Dendritic cell treated with granulocyte-macrophage colony-stimulating factor and Interleukin-4, amounts not matched to agents 40 ng/mL and 50 ng/mL, for 4 days (primary cell): ENCODE results near the gene LRRC4C.

Experiments
- H3K27ac Mint-ChIP-seq: one replicate; pipeline ENCODE4 v1.8.0; 2022; ENCODE audit warnings: mild to moderate bottlenecking, mixed read lengths
- H3K27me3 Mint-ChIP-seq: one replicate; pipeline ENCODE4 v1.8.0; 2022; ENCODE audit warnings: mild to moderate bottlenecking, mixed read lengths
- H3K36me3 Mint-ChIP-seq: one replicate; pipeline ENCODE4 v1.8.0; 2022; ENCODE audit warnings: low read depth, mixed read lengths
- H3K4me1 Mint-ChIP-seq: one replicate; pipeline ENCODE4 v1.8.0; 2022; ENCODE audit warnings: low read depth, mixed read lengths
- H3K4me3 Mint-ChIP-seq: one replicate; pipeline ENCODE4 v1.8.0; 2022; ENCODE audit warnings: mild to moderate bottlenecking, moderate library complexity, mixed read lengths
- H3K9me3 Mint-ChIP-seq: one replicate; pipeline ENCODE4 v1.8.0; 2022; ENCODE audit warnings: mixed read lengths
- intact Hi-C: fragments of 100-400 bp; cut with micrococcal nuclease; formaldehyde crosslinking; loops from one replicate; pipeline ENCODE4 v1.15.0; 2022

Gene LRRC4C

GRCh38 chr11:41237382-41237781 is 222.1 kb downstream of the LRRC4C start:
- H3K27ac Mint-ChIP-seq = no peak overlapping the region
- no peak overlapping the region for H3K4me3 Mint-ChIP-seq
- no peaks in the 10 kb centered on the region for H3K36me3 Mint-ChIP-seq
- intact Hi-C loops = no loop called here
- H3K27me3 Mint-ChIP-seq = no peaks in the 10 kb centered on the region
- no peaks in the 10 kb centered on the region for H3K9me3 Mint-ChIP-seq
- no peaks in the 10 kb centered on the region for H3K4me1 Mint-ChIP-seq

GRCh38 chr11:41235668-41236067 is 223.8 kb downstream of the LRRC4C start:
- Mint-ChIP-seq H3K4me3 (no peak overlapping the region), H3K36me3 (no peaks in the 10 kb centered on the region), H3K27me3 (no peaks in the 10 kb centered on the region), H3K27ac (no peak overlapping the region), H3K9me3 (no peaks in the 10 kb centered on the region), H3K4me1 (no peaks in the 10 kb centered on the region)
- intact Hi-C loops = no loop called here

DNA sequence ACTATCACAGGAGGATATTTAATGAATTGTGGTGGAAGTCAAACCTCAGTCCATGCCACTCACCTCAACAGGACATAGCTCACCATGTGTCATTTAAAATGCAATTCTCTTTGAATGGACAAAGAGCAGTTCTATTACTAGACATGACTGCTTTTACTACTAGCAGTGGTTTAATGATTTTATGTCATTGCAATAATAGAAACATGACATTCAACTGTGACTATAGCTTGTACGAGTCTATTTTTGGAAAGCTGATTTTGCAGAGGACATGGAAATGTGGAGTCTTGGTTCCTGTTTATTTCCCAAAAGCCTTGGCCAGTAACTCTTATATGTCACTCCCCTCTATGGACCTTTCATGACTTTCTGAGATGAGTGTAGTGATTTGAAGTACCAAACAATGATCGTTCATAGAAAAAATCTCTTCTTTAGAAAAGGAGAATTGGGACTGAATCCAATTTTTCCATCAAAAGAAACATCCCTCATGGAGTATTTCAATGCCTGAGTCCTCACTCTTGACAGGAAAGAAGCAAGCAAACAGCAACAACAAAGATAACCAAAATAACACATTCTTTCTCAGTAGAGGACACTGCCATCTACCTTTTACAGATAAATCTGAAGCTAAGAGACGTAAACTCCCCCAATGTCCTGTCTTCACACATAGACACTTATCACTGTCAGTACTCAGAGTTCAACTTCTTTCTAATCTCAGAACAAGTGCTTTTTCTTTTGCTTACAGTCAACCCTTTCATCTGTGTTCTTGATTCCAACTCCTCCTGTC is 233.4 kb downstream of the LRRC4C start:
- H3K9me3 Mint-ChIP-seq = peaks cover 18% of the 10 kb centered on the region
- H3K4me3 Mint-ChIP-seq = no peak overlapping the region
- intact Hi-C loops = no loop called here
- no peaks in the 10 kb centered on the region for H3K27me3 Mint-ChIP-seq
- H3K36me3 Mint-ChIP-seq = no peaks in the 10 kb centered on the region
- H3K27ac Mint-ChIP-seq = no peak overlapping the region
- no peaks in the 10 kb centered on the region for H3K4me1 Mint-ChIP-seq

- intact Hi-C loops = no loop called here
- H3K9me3 Mint-ChIP-seq = peaks cover 18% of the 10 kb centered on the region
- H3K4me1 Mint-ChIP-seq = no peaks in the 10 kb centered on the region
- no peaks in the 10 kb centered on the region for H3K36me3 Mint-ChIP-seq
- H3K27me3 Mint-ChIP-seq = no peaks in the 10 kb centered on the region
- no peak overlapping the region for H3K4me3 Mint-ChIP-seq
- no peak overlapping the region for H3K27ac Mint-ChIP-seq
Measured at GRCh38 chr11:41222236-41222635, 237.2 kb downstream of the LRRC4C start.

DNA sequence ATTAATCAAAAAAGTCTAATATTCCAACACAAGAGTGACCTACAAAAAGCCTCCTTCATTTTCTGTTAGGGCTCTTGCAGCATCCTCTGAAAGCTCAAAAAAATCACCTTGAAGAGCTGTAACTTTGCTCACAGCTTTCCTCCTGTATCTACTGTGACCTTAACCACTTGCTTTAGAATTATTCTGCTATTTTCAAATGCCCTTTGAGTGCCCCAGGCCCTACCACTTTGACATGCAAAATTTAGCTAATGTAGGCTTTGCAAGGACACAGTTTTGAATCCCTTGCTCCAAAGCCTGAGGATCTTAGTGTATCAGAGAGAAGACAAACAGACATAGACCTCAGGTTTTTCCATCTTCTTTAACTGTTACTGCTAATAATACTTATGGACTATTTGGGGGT is 253.1 kb downstream of the LRRC4C start:
- no peak overlapping the region for H3K27ac Mint-ChIP-seq
- H3K4me3 Mint-ChIP-seq = no peak overlapping the region
- no peaks in the 10 kb centered on the region for H3K36me3 Mint-ChIP-seq
- H3K9me3 Mint-ChIP-seq = no peaks in the 10 kb centered on the region
- no peaks in the 10 kb centered on the region for H3K4me1 Mint-ChIP-seq
- intact Hi-C loops = no loop called here
- H3K27me3 Mint-ChIP-seq = no peaks in the 10 kb centered on the region

DNA sequence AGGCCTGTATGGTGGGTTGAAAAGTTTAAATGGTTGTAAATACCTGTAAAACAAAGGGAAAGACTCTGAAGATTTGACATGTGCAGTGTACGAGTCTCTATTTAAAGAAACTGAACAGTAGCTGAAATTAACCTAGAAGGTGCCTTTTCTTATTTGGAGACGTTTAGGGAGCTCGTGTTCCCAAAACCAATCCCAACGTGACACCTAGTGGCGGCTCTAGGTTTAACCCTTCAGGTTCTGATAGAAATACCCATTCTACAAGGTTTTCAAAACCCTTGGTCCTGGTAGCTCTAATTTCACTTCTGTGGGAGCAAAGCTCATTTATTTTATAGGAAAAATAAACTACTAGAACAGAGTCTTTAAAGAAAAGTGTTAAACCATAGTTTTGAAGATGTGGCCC is 258.3 kb downstream of the LRRC4C start:
- H3K36me3 Mint-ChIP-seq = no peaks in the 10 kb centered on the region
- intact Hi-C loops = no loop called here
- no peaks in the 10 kb centered on the region for H3K27me3 Mint-ChIP-seq

GRCh38 chr11:41190437-41191082 is 268.9 kb downstream of the LRRC4C start:
- Mint-ChIP-seq H3K36me3 (no peaks in the 10 kb centered on the region), H3K27me3 (no peaks in the 10 kb centered on the region), H3K4me1 (no peaks in the 10 kb centered on the region), H3K27ac (no peak overlapping the region), H3K4me3 (no peak overlapping the region), H3K9me3 (no peaks in the 10 kb centered on the region)
- intact Hi-C loops = no loop called here

More for the DNA sequence above, 258.3 kb downstream of the LRRC4C start:
- Mint-ChIP-seq H3K9me3 (no peaks in the 10 kb centered on the region), H3K27ac (no peak overlapping the region), H3K4me1 (no peaks in the 10 kb centered on the region), H3K4me3 (no peak overlapping the region)

GRCh38 chr11:41189701-41190436 is 269.6 kb downstream of the LRRC4C start:
- peaks cover 3% of the 10 kb centered on the region for H3K9me3 Mint-ChIP-seq
- no peak overlapping the region for H3K27ac Mint-ChIP-seq
- no peaks in the 10 kb centered on the region for H3K4me1 Mint-ChIP-seq
- H3K36me3 Mint-ChIP-seq = no peaks in the 10 kb centered on the region
- intact Hi-C loops = no loop called here
- H3K4me3 Mint-ChIP-seq = no peak overlapping the region
- no peaks in the 10 kb centered on the region for H3K27me3 Mint-ChIP-seq

GRCh38 chr11:41177791-41178190 is 281.7 kb downstream of the LRRC4C start:
- intact Hi-C loops = no loop called here
- Mint-ChIP-seq H3K4me3 (no peak overlapping the region), H3K4me1 (no peaks in the 10 kb centered on the region), H3K27ac (no peak overlapping the region), H3K9me3 (peaks cover 19% of the 10 kb centered on the region), H3K27me3 (no peaks in the 10 kb centered on the region), H3K36me3 (no peaks in the 10 kb centered on the region)

DNA sequence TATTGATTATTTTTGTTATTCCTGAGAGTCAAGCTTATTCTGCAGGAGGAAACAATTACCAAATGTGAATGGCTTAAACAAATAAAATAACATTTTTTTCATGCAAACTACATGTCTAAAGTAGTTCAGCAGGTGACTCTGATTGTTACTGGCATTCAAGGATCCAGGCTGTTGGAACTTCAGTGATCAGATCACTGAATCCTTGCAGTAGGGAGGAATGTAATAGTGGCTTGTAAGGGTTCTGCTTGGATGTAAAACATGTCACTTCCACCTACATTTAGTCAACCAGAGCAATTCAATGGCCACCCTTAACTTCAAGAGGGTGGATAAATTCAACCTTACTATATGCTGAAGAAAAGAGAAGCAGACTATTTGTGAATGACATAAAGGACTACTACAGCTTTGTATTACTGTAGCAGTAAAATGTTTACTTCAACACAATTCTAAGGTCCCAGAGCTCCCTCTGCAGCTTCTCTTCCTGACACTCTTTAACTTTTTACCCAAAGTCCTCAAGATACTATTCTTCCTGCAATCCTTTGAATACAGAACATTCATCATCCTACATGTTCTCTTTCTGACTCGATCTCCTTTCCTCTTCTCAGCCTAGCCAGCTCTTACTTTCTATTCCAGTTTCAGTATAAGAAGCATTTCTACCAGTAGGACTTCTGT is 284.0 kb downstream of the LRRC4C start:
- peaks cover 15% of the 10 kb centered on the region for H3K9me3 Mint-ChIP-seq
- H3K27ac Mint-ChIP-seq = no peak overlapping the region
- intact Hi-C loops = no loop called here
- no peak overlapping the region for H3K4me3 Mint-ChIP-seq
- H3K4me1 Mint-ChIP-seq = no peaks in the 10 kb centered on the region
- H3K27me3 Mint-ChIP-seq = no peaks in the 10 kb centered on the region
- H3K36me3 Mint-ChIP-seq = no peaks in the 10 kb centered on the region

DNA sequence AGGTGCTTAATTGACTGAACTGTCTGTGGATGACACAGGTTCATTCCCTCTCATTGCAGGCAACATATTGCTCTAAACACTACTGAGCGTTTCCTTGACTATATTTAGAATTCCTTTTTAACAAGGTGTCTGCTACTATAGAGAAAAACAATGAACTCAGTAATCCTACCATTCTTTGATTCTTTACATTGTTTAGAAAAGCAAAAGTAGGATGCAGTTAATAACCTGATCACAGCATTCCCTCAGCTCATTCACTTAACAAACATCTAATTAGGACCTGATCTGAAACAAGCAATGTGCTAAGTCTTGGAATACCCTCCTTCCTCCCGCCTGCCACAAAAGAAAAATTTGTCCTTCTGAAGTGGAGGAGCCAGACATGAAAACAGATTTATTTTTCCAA is 313.1 kb downstream of the LRRC4C start:
- Mint-ChIP-seq H3K27me3 (no peaks in the 10 kb centered on the region), H3K4me3 (no peak overlapping the region), H3K27ac (no peak overlapping the region)

DNA sequence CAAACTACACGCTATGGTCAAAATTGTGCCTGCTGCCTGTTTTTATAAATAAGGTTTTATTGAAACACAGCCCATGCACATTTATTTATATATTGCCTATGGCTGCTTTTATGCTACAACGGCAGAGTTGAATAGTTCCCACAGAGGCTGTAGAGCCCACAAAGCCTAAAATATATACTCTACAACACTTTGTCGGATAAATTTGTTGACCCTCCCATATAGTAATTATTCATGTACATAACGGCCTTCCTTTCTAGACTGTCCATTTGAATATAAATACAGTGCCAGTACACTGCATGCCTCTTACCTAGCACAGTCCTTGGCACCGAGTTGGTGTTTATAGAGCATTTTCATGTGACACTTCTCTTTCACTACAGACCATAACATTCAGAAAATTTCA is 314.0 kb downstream of the LRRC4C start:
- H3K9me3 Mint-ChIP-seq = peaks cover 6% of the 10 kb centered on the region
- no peak overlapping the region for H3K4me3 Mint-ChIP-seq
- no peaks in the 10 kb centered on the region for H3K27me3 Mint-ChIP-seq
- H3K4me1 Mint-ChIP-seq = no peaks in the 10 kb centered on the region
- intact Hi-C loops = no loop called here
- H3K36me3 Mint-ChIP-seq = no peaks in the 10 kb centered on the region
- H3K27ac Mint-ChIP-seq = no peak overlapping the region

More for the DNA sequence above, 313.1 kb downstream of the LRRC4C start:
- no peaks in the 10 kb centered on the region for H3K36me3 Mint-ChIP-seq
- intact Hi-C loops = no loop called here
- H3K9me3 Mint-ChIP-seq = peaks cover 6% of the 10 kb centered on the region
- no peaks in the 10 kb centered on the region for H3K4me1 Mint-ChIP-seq

DNA sequence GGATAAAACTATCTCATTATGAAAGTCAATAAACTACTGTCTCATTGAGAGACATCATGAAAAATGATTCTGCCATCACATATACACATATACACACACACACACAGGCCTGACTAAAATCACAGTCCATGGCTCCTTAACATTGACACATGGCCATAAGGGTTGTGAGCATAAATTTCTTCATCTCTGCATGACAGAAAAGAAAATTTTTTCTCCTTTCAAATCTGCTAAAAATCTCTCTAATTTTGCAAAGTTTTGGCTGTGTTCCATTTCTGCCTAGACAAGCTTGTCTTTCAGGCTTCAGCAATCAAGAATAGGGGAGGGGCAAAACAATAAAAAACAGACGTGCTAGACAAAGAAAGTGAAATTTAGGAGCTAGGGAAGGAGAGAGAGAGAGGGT is 324.5 kb downstream of the LRRC4C start:
- Mint-ChIP-seq H3K36me3 (no peaks in the 10 kb centered on the region), H3K27ac (no peak overlapping the region), H3K9me3 (no peaks in the 10 kb centered on the region), H3K4me3 (no peak overlapping the region), H3K4me1 (no peaks in the 10 kb centered on the region), H3K27me3 (no peaks in the 10 kb centered on the region)
- intact Hi-C loops = no loop called here

- Mint-ChIP-seq H3K27ac (no peak overlapping the region), H3K4me3 (no peak overlapping the region), H3K4me1 (no peaks in the 10 kb centered on the region), H3K9me3 (no peaks in the 10 kb centered on the region), H3K36me3 (no peaks in the 10 kb centered on the region), H3K27me3 (no peaks in the 10 kb centered on the region)
- intact Hi-C loops = no loop called here
Measured at GRCh38 chr11:41133023-41133422, 326.4 kb downstream of the LRRC4C start.
